Measurements from ENCODE around the gene ZIC2.

ZIC2 gene

GRCh38 chr13:99989276-99990125, 7.9 kb downstream of the ZIC2 start:
- TF ChIP-seq, protein P1, sequence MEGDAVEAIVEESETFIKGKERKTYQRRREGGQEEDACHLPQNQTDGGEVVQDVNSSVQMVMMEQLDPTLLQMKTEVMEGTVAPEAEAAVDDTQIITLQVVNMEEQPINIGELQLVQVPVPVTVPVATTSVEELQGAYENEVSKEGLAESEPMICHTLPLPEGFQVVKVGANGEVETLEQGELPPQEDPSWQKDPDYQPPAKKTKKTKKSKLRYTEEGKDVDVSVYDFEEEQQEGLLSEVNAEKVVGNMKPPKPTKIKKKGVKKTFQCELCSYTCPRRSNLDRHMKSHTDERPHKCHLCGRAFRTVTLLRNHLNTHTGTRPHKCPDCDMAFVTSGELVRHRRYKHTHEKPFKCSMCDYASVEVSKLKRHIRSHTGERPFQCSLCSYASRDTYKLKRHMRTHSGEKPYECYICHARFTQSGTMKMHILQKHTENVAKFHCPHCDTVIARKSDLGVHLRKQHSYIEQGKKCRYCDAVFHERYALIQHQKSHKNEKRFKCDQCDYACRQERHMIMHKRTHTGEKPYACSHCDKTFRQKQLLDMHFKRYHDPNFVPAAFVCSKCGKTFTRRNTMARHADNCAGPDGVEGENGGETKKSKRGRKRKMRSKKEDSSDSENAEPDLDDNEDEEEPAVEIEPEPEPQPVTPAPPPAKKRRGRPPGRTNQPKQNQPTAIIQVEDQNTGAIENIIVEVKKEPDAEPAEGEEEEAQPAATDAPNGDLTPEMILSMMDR (conservative IDR thresholded peaks at IDR 0.05; ENCODE audit: low read length), result no peak
- no peak overlapping the region for H3K4me3 ChIP-seq (ENCODE audit: low read length)
- no peak for DNase-seq (ENCODE audit: low read depth)

DNA sequence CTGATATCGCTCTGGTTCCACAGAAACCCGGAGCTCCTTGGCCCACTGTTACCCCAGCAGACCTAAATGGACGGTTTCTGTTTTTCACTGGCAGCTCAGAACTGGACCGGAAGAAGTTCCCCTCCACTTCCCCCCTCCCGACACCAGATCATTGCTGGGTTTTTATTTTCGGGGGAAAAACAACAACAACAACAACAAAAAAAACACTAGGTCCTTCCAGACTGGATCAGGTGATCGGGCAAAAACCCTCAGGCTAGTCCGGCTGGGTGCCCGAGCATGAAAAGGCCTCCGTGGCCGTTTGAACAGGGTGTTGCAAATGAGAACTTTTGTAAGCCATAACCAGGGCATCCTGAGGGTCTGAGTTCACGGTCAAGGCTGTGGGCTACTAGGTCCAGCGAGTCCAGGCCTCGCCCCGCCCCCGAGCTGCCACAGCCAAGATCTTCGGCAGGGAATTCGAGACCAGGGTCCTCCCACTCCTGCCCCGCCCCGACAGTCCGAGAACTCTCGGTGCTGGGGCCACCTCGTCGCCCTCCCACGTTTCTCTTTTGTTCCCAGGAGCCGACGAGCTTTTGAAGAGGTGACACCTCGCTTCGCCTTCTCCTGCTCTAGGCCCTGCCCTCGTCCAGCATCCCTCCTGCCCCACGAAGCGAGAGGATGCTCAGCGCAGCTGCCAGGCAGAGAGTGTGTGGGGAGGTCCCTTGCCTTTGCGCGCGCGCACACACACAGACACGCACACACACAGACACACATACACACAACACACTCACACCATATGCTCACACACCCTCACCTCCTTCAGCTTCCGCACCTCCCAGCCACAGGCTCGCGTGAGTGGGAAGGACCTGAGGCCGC, 8.8 kb downstream of the ZIC2 start:
- TF ChIP-seq, protein P1 (conservative IDR thresholded peaks at IDR 0.05; ENCODE audit: low read length), result no peak
- no peak overlapping the region for H3K4me3 ChIP-seq (ENCODE audit: low read length)
- no peak for DNase-seq (ENCODE audit: low read depth)

- DNase-seq (ENCODE audit: low read depth), result no peak
Observed at GRCh38 chr13:99991013-99991827, 9.6 kb downstream of the ZIC2 start.

DNA sequence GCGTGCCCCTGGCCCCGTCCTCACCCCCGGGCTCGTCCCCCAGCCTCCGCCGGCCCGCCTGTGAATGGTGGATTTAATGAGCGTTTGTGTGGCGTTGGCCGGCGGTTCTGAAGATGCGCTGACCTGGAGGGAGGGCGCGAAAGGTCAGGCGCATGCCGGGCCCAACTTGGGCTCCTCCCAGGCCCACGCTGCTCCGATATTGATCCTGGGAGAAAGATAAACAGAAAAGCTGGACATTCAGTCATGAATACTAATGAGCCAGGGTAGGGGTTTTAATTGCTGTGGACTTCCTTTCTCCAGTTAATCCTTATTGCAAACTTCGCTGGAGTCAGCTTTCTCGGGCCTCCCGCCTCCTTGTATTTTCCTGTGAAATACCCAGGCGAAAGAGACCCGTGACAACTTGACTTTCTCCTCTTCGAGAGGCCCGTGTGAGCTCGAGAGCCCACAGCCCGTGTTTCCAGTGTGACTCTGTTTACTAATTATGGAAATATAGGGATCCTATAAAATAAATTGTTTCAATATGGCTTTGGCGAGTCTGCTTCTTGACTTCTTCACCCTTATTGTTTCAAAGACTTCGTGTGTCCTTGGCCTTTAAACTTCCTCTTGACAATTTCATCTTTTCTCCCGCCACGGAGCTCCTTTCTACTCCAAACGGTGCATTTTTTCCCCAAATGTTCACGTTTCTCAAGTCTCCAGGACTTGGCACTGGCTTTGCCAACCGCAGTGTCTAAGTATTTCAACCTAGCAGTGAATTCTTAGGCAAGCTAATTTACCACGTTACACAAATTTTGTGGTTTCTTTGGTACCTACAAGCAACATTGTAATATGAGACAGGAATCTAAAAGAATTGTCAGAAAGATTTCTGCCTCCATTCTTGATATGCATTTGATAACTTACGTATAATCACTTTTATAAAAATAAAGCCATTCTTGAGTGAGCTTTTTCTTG, 10.5 kb downstream of the ZIC2 start:
- TF ChIP-seq, protein P1 (conservative IDR thresholded peaks at IDR 0.05; ENCODE audit: low read length), result no peak
- no peak overlapping the region for H3K4me3 ChIP-seq (ENCODE audit: low read length)
- no peak for DNase-seq (ENCODE audit: low read depth)

More at GRCh38 chr13:99991013-99991827, 9.6 kb downstream of the ZIC2 start:
- TF ChIP-seq, protein P1 (conservative IDR thresholded peaks at IDR 0.05; ENCODE audit: low read length), result no peak
- no peak overlapping the region for H3K4me3 ChIP-seq (ENCODE audit: low read length)

- no peak overlapping the region for H3K4me3 ChIP-seq (ENCODE audit: low read length)
- DNase-seq (ENCODE audit: low read depth), result no peak
- TF ChIP-seq, protein P1 (conservative IDR thresholded peaks at IDR 0.05; ENCODE audit: low read length), result no peak
Observed at GRCh38 chr13:99992949-99993351, 11.4 kb downstream of the ZIC2 start.

Data from AG10803 (cell line).